HepG2 (cell line): ENCODE data around the gene NCOA4. TPM values are rescaled to one million over a fixed set of nuclear protein-coding genes. Genes with fewer than 3 reads are reported as not detected.

Source experiments
- GATAD1 ChIP-seq: IDR thresholded peaks from 2 replicates; pipeline ENCODE4 v1.6.1; 2016; ENCODE audit warnings: missing genetic modification reagents, missing compliant biosample characterization
- GZF1 ChIP-seq: sonication (generic); formaldehyde crosslinking; IDR thresholded peaks from 2 replicates; pipeline ENCODE4 v1.5.1; 2020; ENCODE audit warnings: mild to moderate bottlenecking, missing genetic modification reagents
- HMG20A ChIP-seq: IDR thresholded peaks from 2 replicates; pipeline ENCODE4 v1.6.1; 2016; ENCODE audit warnings: borderline replicate concordance
- HMG20B ChIP-seq: conservative IDR thresholded peaks from 2 replicates; pipeline ENCODE4 v1.6.1; 2016; ENCODE audit warnings: missing genetic modification reagents, missing compliant biosample characterization
- HNF4G ChIP-seq, 2 experiments: sonication (generic) in 1 of 2; formaldehyde crosslinking in 1 of 2; IDR thresholded peaks; 2 replicates each; pipeline versions ENCODE4 v1.4.0 to v1.6.1; 2011 to 2020; ENCODE audit warnings: borderline replicate concordance in 2 of 2, low read depth in 2 of 2, mild to moderate bottlenecking in 2 of 2, low read length in 1 of 2, missing genetic modification reagents in 1 of 2, moderate library complexity in 1 of 2
- JUND ChIP-seq: sonication (generic); formaldehyde crosslinking; IDR thresholded peaks from 2 replicates; pipeline ENCODE4 v1.8.0; 2022; ENCODE audit warnings: mild to moderate bottlenecking, missing genetic modification reagents
- LRRFIP1 ChIP-seq: sonication (generic); formaldehyde crosslinking; conservative IDR thresholded peaks from 2 replicates; pipeline ENCODE4 v1.4.0; 2020; ENCODE audit warnings: missing genetic modification reagents
- MIER2 ChIP-seq: IDR thresholded peaks from 2 replicates; pipeline ENCODE4 v1.6.1; 2016; ENCODE audit warnings: missing biosample characterization, missing genetic modification reagents
- MIER3 ChIP-seq: IDR thresholded peaks from 2 replicates; pipeline ENCODE4 v1.6.1; 2016; ENCODE audit warnings: missing compliant biosample characterization, borderline replicate concordance
- PAF1 ChIP-seq: IDR thresholded peaks from 2 replicates; pipeline ENCODE4 v1.6.1; 2016; ENCODE audit warnings: missing genetic modification reagents, missing compliant biosample characterization
- RARG ChIP-seq: sonication (generic); formaldehyde crosslinking; IDR thresholded peaks from 2 replicates; pipeline ENCODE4 v1.4.0; 2020; ENCODE audit warnings: low read depth, mild to moderate bottlenecking, missing genetic modification reagents
- SMAD3 ChIP-seq: sonication (generic); formaldehyde crosslinking; IDR thresholded peaks from 2 replicates; pipeline ENCODE4 v1.4.0; 2020; ENCODE audit warnings: missing genetic modification reagents
- SMARCC2 ChIP-seq: fragments of 450-650 bp; IDR thresholded peaks from 2 replicates; pipeline ENCODE4 v1.6.1; 2017; ENCODE audit warnings: antibody characterized with exemption, mild to moderate bottlenecking
- SMYD3 ChIP-seq: sonication (generic); formaldehyde crosslinking; IDR thresholded peaks from 2 replicates; pipeline ENCODE4 v1.8.1; 2023; ENCODE audit warnings: mild to moderate bottlenecking, missing genetic modification reagents
- SYNCRIP ChIP-seq: fragments of 200-400 bp; formaldehyde crosslinking; IDR thresholded peaks from 2 replicates; pipeline ENCODE4 v1.6.1; 2018; ENCODE audit warnings: mild to moderate bottlenecking, low read depth, low read length; ENCODE audit not compliant: insufficient read depth
- ZNF354B ChIP-seq: sonication (generic); formaldehyde crosslinking; IDR thresholded peaks from 2 replicates; pipeline ENCODE4 v1.8.0; 2022; ENCODE audit warnings: mild to moderate bottlenecking, missing genetic modification reagents
- ZNF484 ChIP-seq: sonication (generic); formaldehyde crosslinking; IDR thresholded peaks from 2 replicates; pipeline ENCODE4 v1.5.1; 2020; ENCODE audit warnings: mild to moderate bottlenecking, low read depth, missing genetic modification reagents, borderline replicate concordance
- polyA plus RNA-seq, 8 experiments: library from polyadenylated mRNA; depleted of rRNA in 3 of 8; stranded (reverse) in 7 of 8; unstranded in 1 of 8; fragments of >200 nt; fragmentation: Illumina TruSeq in 4 of 8; extraction: Trizol in 4 of 8; gene quantifications; 2 replicates each; pipeline versions ENCODE4 v1.2.1 to v1.2.3, GENCODE V29; 2011 to 2016; ENCODE audit warnings: low read depth in 4 of 8, missing spikeins in 1 of 8, mixed read lengths in 1 of 8; ENCODE audit not compliant: insufficient read depth in 1 of 8
- total RNA-seq, 5 experiments: library from RNA; depleted of rRNA; stranded (reverse); fragments of >200 nt; fragmentation: Illumina TruSeq; extraction: Trizol; gene quantifications; 2 replicates each; pipeline ENCODE4 v1.2.3, GENCODE V29; 2016; ENCODE audit warnings: low read depth in 1 of 5
- TF ChIP-seq, protein P1 (sequence below): IDR thresholded peaks from 2 replicates; pipeline ENCODE4 v1.6.1; 2016; ENCODE audit warnings: mild to moderate bottlenecking
- TF ChIP-seq, protein P2 (sequence below): sonication (generic); formaldehyde crosslinking; IDR thresholded peaks from 2 replicates; pipeline ENCODE4 v1.8.1; 2023; ENCODE audit warnings: missing genetic modification reagents, inconsistent platforms, borderline replicate concordance

The NCOA4 gene
- total and polyA plus RNA-seq, 2 of the 13 experiments (the other 11 are each of a cell fraction or from before 2014, with no cell fraction given): 306 to 400 TPM

DNA sequence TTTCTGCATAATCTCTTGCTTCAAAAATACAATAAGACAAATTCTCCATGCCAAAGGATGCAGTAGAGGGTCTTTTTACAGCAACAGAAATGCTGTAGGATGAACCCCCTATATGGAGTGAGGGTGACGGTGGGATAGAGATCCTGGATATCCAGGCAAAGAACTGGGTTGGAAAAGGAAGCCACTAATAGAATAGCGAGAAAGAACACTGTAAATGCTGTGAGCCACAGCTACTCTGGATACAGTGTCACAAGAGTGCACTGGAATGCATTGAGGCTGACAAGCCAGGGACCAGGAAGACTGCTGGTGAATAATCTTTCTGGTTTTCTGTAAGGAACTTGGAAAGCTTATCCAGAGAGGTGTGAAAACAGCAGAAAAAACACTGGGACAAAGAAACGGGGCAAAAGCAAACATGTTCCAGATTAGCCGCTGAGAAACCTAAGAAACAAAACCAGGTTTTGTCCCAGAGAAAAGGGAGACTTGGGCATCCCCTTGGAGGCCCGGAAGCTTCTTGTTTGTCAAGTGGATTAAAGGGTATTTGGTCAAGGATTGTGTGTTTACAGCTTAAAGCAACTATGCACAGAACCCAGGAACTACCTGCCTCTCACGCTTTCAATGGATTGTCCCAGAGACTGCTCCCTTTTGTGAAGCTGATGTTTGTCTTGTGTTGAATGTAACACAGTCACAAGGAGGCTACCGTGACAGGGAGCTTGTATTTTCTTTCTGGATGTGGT is 21.8 kb upstream of the NCOA4 start (continued):
- TF ChIP-seq, protein P1, sequence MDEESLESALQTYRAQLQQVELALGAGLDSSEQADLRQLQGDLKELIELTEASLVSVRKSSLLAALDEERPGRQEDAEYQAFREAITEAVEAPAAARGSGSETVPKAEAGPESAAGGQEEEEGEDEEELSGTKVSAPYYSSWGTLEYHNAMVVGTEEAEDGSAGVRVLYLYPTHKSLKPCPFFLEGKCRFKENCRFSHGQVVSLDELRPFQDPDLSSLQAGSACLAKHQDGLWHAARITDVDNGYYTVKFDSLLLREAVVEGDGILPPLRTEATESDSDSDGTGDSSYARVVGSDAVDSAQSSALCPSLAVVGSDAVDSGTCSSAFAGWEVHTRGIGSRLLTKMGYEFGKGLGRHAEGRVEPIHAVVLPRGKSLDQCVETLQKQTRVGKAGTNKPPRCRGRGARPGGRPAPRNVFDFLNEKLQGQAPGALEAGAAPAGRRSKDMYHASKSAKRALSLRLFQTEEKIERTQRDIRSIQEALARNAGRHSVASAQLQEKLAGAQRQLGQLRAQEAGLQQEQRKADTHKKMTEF (CRISPR knock-in tag): peak; percentile 96
- no peak for TF ChIP-seq GZF1 (CRISPR knock-in tag)
- no peak for TF ChIP-seq LRRFIP1 (CRISPR knock-in tag)
- no peak for TF ChIP-seq MIER2 (CRISPR knock-in tag)
- TF ChIP-seq MIER3: peak; percentile 86; the same call in 1 of the 2 replicates
- TF ChIP-seq RARG (CRISPR knock-in tag): no peak; the same call in 1 of the 2 replicates
- TF ChIP-seq ZNF484 (CRISPR knock-in tag): no peak
- no peak for TF ChIP-seq PAF1
- TF ChIP-seq SMAD3 (CRISPR knock-in tag): 0 out of 2 replicates have a peak, but pooled peaks have one; percentile 67
- no peak for TF ChIP-seq ZNF354B (CRISPR knock-in tag)
- TF ChIP-seq HMG20B (CRISPR knock-in tag): peak; percentile 90
- TF ChIP-seq SYNCRIP: no peak
- TF ChIP-seq HNF4G (IDR thresholded peaks at IDR 0.05; ENCODE audit: borderline replicate concordance, low read depth, low read length): peak; percentile 53; the same call in 1 of the 2 replicates
- TF ChIP-seq HNF4G (CRISPR knock-in tag; IDR thresholded peaks at IDR 0.05; ENCODE audit: borderline replicate concordance, low read depth): no peak
- TF ChIP-seq SMARCC2: no peak
- TF ChIP-seq HMG20A (CRISPR knock-in tag): peak; percentile 94
- TF ChIP-seq, protein P2, sequence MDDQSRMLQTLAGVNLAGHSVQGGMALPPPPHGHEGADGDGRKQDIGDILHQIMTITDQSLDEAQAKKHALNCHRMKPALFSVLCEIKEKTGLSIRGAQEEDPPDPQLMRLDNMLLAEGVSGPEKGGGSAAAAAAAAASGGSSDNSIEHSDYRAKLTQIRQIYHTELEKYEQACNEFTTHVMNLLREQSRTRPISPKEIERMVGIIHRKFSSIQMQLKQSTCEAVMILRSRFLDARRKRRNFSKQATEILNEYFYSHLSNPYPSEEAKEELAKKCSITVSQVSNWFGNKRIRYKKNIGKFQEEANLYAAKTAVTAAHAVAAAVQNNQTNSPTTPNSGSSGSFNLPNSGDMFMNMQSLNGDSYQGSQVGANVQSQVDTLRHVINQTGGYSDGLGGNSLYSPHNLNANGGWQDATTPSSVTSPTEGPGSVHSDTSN (CRISPR knock-in tag): no peak
- TF ChIP-seq JUND (CRISPR knock-in tag): 0 out of 2 replicates have a peak, but pooled peaks have one; percentile 51
- TF ChIP-seq SMYD3 (CRISPR knock-in tag): peak; percentile 78; the same call in 1 of the 2 replicates
- peak; percentile 62; the same call in 1 of the 2 replicates for TF ChIP-seq GATAD1 (CRISPR knock-in tag)
